HCT116 (cell line): ENCODE results near the gene AGAP1. TPM values are rescaled to one million over a fixed set of nuclear protein-coding genes. Genes with fewer than 3 reads are reported as not detected.

Experiments
- ATAC-seq: fragments of 200-7000 bp; cut with Tn5 transposase; 2 replicates; pipeline ENCODE4 v1.9.1; 2020; ENCODE audit warnings: mild to moderate bottlenecking, moderate library complexity
- BruUV-seq: library from RNA; stranded (reverse); fragments of 400-500 nt; replicated peaks from 2 replicates; lab custom pipeline; 2021; lab: Mats Ljungman, UMichigan
- CTCF ChIA-PET: fragments of 300-600 bp; sonication (Branson Sonifier 250); formaldehyde crosslinking; loops from one replicate; lab custom pipeline; 2021; ENCODE audit warnings: antibody characterized with exemption; lab: Charles Lee
- POLR2A ChIA-PET: fragments of 300-600, 350-600 bp; sonication (Branson Sonifier 250); formaldehyde crosslinking; loops from one replicate; lab custom pipeline; 2021; ENCODE audit warnings: antibody characterized with exemption; lab: Charles Lee
- RAD21 ChIA-PET, 2 experiments: fragments of 300-600 bp; sonication (Branson Sonifier 250); formaldehyde crosslinking; loops; one replicate each; lab custom pipeline; 2023; ENCODE audit warnings: low total read pairs in 2 of 2; ENCODE audit not compliant: uncharacterized antibody in 2 of 2, unreplicated experiment in 2 of 2, low non-redundant PET in 1 of 2; lab: Charles Lee
- DNase-seq: peaks from one replicate; pipeline ENCODE4 v3.0.0-alpha.2; 2010; ENCODE audit warnings: low read depth, low spot score
- H2AFZ ChIP-seq: fragments of 200-600 bp; shearing (Covaris generic), sonication (generic); 2 replicates; pipeline ENCODE4 v1.6.1; 2017; ENCODE audit warnings: low read depth, mixed run types, mixed read lengths, antibody characterized with exemption, low read length; ENCODE audit not compliant: poor library complexity, severe bottlenecking
- H3K27ac ChIP-seq: 2 replicates; pipeline ENCODE4 v1.5.1; 2012; ENCODE audit warnings: low read depth, low read length
- H3K27me3 ChIP-seq: fragments of 200-600 bp; sonication (generic); 2 replicates; pipeline ENCODE4 v1.6.1; 2016; ENCODE audit warnings: mixed run types, low read length, mixed read lengths; ENCODE audit not compliant: insufficient read depth
- H3K36me3 ChIP-seq, 2 experiments: fragments of 200-500 bp in 1 of 2; fragments of 200-600 bp in 1 of 2; sonication (Bioruptor generic) in 1 of 2; sonication (generic) in 1 of 2; 2 replicates each; pipeline versions ENCODE4 v1.5.1 to v1.6.1; 2014 to 2016; ENCODE audit warnings: low read length in 2 of 2, inconsistent platforms in 1 of 2, mixed read lengths in 1 of 2, mixed run types in 1 of 2; ENCODE audit not compliant: insufficient read depth in 2 of 2, control insufficient read depth in 1 of 2
- H3K4me1 ChIP-seq, 2 experiments: fragments of 200-600 bp in 1 of 2; sonication (generic) in 1 of 2; 2 replicates each; pipeline versions ENCODE4 v1.5.1 to v1.6.1; 2012 to 2017; ENCODE audit warnings: low read length in 2 of 2, inconsistent platforms in 1 of 2, mild to moderate bottlenecking in 1 of 2, mixed read lengths in 1 of 2, mixed run types in 1 of 2, moderate library complexity in 1 of 2; ENCODE audit not compliant: insufficient read depth in 2 of 2, control insufficient read depth in 1 of 2
- H3K4me2 ChIP-seq: fragments of 200-600 bp; sonication (generic); 2 replicates; pipeline ENCODE4 v1.6.1; 2017; ENCODE audit warnings: mixed run types, low read length, mixed read lengths
- H3K4me3 ChIP-seq, 2 experiments: fragments of 200-600 bp in 1 of 2; sonication (generic) in 1 of 2; replicated peaks in 1 of 2; 2 replicates each; pipeline ENCODE4 v1.5.1; 2011 to 2016; ENCODE audit warnings: low read length in 2 of 2, control low read depth in 1 of 2, low read depth in 1 of 2, mild to moderate bottlenecking in 1 of 2, mixed read lengths in 1 of 2, mixed run types in 1 of 2
- H3K79me2 ChIP-seq: fragments of 200-600 bp; sonication (generic); 2 replicates; pipeline ENCODE4 v1.6.1; 2017; ENCODE audit warnings: mild to moderate bottlenecking, mixed run types, low read length, moderate library complexity, mixed read lengths; ENCODE audit not compliant: insufficient read depth
- H3K9ac ChIP-seq: fragments of 200-600 bp; sonication (generic); 2 replicates; pipeline ENCODE4 v1.6.1; 2016; ENCODE audit warnings: low read length, mixed read lengths
- H3K9me2 ChIP-seq: fragments of 200-600 bp; sonication (generic), shearing (Covaris generic); 2 replicates; pipeline ENCODE4 v1.6.1; 2017; ENCODE audit warnings: mixed run types, mild to moderate bottlenecking, moderate library complexity; ENCODE audit not compliant: insufficient read depth
- H3K9me3 ChIP-seq, 2 experiments: fragments of 200-500 bp in 1 of 2; fragments of 200-600 bp in 1 of 2; sonication (Bioruptor generic) in 1 of 2; sonication (generic) in 1 of 2; 2 replicates each; pipeline ENCODE4 v1.6.1; 2014 to 2017; ENCODE audit warnings: low read length in 2 of 2, mixed read lengths in 2 of 2, inconsistent platforms in 1 of 2, low read depth in 1 of 2, mild to moderate bottlenecking in 1 of 2, mixed run types in 1 of 2, moderate library complexity in 1 of 2; ENCODE audit not compliant: control insufficient read depth in 1 of 2, insufficient read depth in 1 of 2
- H4K20me1 ChIP-seq: fragments of 200-600 bp; sonication (generic), shearing (Covaris generic); 2 replicates; pipeline ENCODE4 v1.6.1; 2017; ENCODE audit warnings: mixed run types, mild to moderate bottlenecking, moderate library complexity; ENCODE audit not compliant: insufficient read depth
- ATF3 ChIP-seq: IDR thresholded peaks from 2 replicates; pipeline ENCODE4 v1.6.1; 2012
- CTCF ChIP-seq, 3 experiments: fragments of 200-600 bp in 1 of 3; sonication (generic) in 1 of 3; IDR thresholded peaks in 2 of 3; conservative IDR thresholded peaks in 1 of 3; 2 replicates each; pipeline ENCODE4 v1.5.1; 2012 to 2017; ENCODE audit warnings: low read depth in 2 of 3, low read length in 2 of 3, antibody characterized with exemption in 1 of 3, borderline replicate concordance in 1 of 3, control low read depth in 1 of 3, mild to moderate bottlenecking in 1 of 3, mixed read lengths in 1 of 3, mixed run types in 1 of 3, moderate library complexity in 1 of 3; ENCODE audit not compliant: insufficient read depth in 1 of 3
- ELF1 ChIP-seq: IDR thresholded peaks from 2 replicates; pipeline ENCODE4 v1.6.1; 2012; ENCODE audit warnings: low read depth, borderline replicate concordance
- FOSL1 ChIP-seq: IDR thresholded peaks from 2 replicates; pipeline ENCODE4 v1.6.1; 2012; ENCODE audit warnings: low read depth
- JUND ChIP-seq: IDR thresholded peaks from 2 replicates; pipeline ENCODE4 v1.6.1; 2012
- POLR2A ChIP-seq: IDR thresholded peaks from 2 replicates; pipeline ENCODE4 v1.7.0; 2011; ENCODE audit warnings: borderline replicate concordance; ENCODE audit not compliant: insufficient read depth, insufficient read length; ENCODE audit errors: extremely low read depth
- POLR2AphosphoS5 ChIP-seq: IDR thresholded peaks from 2 replicates; pipeline ENCODE4 v1.6.1; 2011; ENCODE audit warnings: mild to moderate bottlenecking, low read depth, low read length, moderate library complexity
- REST ChIP-seq: IDR thresholded peaks from 2 replicates; pipeline ENCODE4 v1.6.1; 2012; ENCODE audit warnings: low read depth
- SIN3A ChIP-seq: IDR thresholded peaks from 2 replicates; pipeline ENCODE4 v1.6.1; 2012; ENCODE audit warnings: low read depth
- SP1 ChIP-seq: IDR thresholded peaks from 2 replicates; pipeline ENCODE4 v1.6.1; 2012; ENCODE audit warnings: low read depth
- SRF ChIP-seq: IDR thresholded peaks from 2 replicates; pipeline ENCODE4 v1.6.1; 2012; ENCODE audit warnings: low read depth
- YY1 ChIP-seq: IDR thresholded peaks from 2 replicates; pipeline ENCODE4 v1.6.1; 2011; ENCODE audit warnings: low read length, low read depth, moderate library complexity, mild to moderate bottlenecking; ENCODE audit not compliant: insufficient replicate concordance; ENCODE audit errors: extremely low read depth
- ZNF274 ChIP-seq: fragments of 200-500 bp; sonication (Bioruptor generic); IDR thresholded peaks from 2 replicates; pipeline ENCODE4 v1.6.1; 2014; ENCODE audit warnings: mild to moderate bottlenecking, low read depth, low read length, inconsistent platforms
- intact Hi-C: fragments of 100-400 bp; cut with micrococcal nuclease; formaldehyde crosslinking; loops from 2 replicates; pipeline ENCODE4 v1.10.0; 2022
- total RNA-seq: library from RNA; stranded (reverse); gene quantifications from one replicate; pipeline ENCODE4 v1.2.1, GENCODE V29; 2021; ENCODE audit not compliant: unreplicated experiment

AGAP1 gene
- total RNA-seq, 1 experiment from 2014 or later = 43.8 TPM

DNA sequence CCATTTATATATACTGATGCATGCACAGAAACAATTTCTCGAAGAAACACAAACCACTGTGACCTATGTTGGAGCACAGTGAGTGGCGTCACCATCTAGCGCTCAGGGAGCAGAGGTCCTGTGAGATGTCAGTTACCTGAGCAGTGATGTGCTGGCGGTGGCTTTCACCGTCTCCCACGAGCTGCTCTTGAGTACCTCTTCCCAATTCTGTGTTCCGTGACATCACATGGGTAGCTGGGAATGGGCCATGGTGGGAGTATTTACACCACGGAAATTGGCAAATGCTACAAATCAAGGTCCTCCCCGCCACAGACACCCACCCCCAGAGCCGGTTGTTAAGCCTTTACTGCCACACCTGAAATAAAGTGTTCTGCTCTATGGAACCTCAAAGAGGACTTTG, 650.0 kb downstream of the AGAP1 start:
- H3K27me3 ChIP-seq = no peaks in the 10 kb centered on the region
- H3K4me2 ChIP-seq = no peak overlapping the region
- intact Hi-C loops = loop anchor here (2.0 kb wide), 1 partner anchor 33 kb away; no protein-coding TSS in a partner anchor
- no peaks in the 10 kb centered on the region for H3K79me2 ChIP-seq
- ATAC-seq = no peak
- no peak overlapping the region for H3K27ac ChIP-seq
- no peak for TF ChIP-seq REST
- TF ChIP-seq ELF1 = no peak
- TF ChIP-seq SIN3A = no peak
- TF ChIP-seq FOSL1 = no peak
- TF ChIP-seq YY1 = no peak
- TF ChIP-seq POLR2A = no peak
- no peak for TF ChIP-seq POLR2AphosphoS5
- TF ChIP-seq JUND = no peak
- TF ChIP-seq SRF = no peak
- TF ChIP-seq ATF3 = no peak
- TF ChIP-seq SP1 = no peak
- TF ChIP-seq CTCF (IDR thresholded peaks at IDR 0.05 in 2 of 3, conservative IDR thresholded peaks at IDR 0.05 in 1 of 3; ENCODE audit: borderline replicate concordance in 1 of 3, insufficient read depth in 1 of 3, low read depth in 2 of 3, low read length in 2 of 3) = no peak
- no peak for TF ChIP-seq ZNF274
- no peak overlapping the region for H3K4me3 ChIP-seq
- peaks cover 5 to 8% of the 10 kb centered on the region in 2 experiments; a peak in 3 of 4 replicates for H3K4me1 ChIP-seq
- H3K9ac ChIP-seq = no peak overlapping the region
- RAD21 ChIA-PET = no interaction called here
- H2AFZ ChIP-seq = no peak overlapping the region
- H3K9me3 ChIP-seq = no peaks in the 10 kb centered on the region
- CTCF ChIA-PET = interaction anchor here (0.6 to 2.4 kb wide), 8 partner anchors 11 to 1779 kb away, joined by 3 to 18 read pairs (median 5); partner anchors contain the start of gene GBX2
- H3K9me2 ChIP-seq = no peaks in the 10 kb centered on the region
- DNase-seq = no peak
- no TSS peak for BruUV-seq
- H4K20me1 ChIP-seq = no peaks in the 10 kb centered on the region
- POLR2A ChIA-PET = no interaction called here
- no peaks in the 10 kb centered on the region for H3K36me3 ChIP-seq
